ENCODE measurements around the gene ADORA2A.

DNA sequence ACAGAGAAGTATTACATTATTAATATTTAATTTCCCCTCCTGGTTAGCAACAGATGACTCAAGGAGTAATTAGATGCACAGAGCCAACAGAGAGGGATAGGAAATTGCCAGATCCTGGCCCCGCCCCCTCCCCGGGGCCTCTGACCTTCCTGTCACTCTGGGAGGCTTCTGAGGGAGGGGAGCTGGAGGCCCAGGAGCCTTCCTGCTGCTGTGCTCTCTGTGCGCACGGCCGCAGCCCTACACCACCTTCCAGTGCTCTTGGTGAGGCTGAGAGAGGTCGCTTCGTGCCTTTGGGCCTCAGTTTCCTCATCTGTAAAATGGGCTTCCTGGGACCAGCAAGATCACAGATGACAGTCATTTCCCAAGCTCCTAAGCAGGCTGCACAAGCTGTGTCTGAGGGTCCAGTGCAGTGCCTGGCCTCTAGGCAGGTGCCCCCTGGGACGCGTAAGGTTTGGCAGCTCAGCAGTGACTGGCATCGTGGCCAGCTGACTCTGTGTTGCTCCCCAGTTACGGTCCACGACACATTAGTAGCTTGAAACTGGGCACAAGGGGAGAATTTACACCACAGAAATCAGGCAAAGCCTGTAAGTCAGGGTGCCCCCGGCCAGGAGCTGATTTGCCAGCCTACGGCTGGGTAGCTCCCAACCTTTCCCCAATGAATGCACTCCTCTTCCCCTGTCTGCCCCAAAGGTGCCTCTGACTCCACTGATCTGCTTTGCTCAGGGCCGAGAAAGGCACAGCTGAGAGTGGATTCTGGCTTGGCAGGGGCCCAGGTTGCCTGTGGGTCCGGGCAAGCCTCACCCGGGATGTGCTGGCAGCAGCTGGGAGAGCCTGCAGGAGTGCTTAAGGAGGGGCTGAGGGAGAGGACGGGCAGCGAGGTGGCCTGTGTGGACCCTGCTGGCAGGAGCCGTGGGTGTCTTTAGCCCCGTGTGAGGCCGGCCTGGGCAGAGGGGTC, 2.3 kb downstream of the ADORA2A start:
- TF ChIP-seq, protein P1, sequence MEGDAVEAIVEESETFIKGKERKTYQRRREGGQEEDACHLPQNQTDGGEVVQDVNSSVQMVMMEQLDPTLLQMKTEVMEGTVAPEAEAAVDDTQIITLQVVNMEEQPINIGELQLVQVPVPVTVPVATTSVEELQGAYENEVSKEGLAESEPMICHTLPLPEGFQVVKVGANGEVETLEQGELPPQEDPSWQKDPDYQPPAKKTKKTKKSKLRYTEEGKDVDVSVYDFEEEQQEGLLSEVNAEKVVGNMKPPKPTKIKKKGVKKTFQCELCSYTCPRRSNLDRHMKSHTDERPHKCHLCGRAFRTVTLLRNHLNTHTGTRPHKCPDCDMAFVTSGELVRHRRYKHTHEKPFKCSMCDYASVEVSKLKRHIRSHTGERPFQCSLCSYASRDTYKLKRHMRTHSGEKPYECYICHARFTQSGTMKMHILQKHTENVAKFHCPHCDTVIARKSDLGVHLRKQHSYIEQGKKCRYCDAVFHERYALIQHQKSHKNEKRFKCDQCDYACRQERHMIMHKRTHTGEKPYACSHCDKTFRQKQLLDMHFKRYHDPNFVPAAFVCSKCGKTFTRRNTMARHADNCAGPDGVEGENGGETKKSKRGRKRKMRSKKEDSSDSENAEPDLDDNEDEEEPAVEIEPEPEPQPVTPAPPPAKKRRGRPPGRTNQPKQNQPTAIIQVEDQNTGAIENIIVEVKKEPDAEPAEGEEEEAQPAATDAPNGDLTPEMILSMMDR (conservative IDR thresholded peaks at IDR 0.05 in 1 of 2, IDR thresholded peaks at IDR 0.05 in 1 of 2; ENCODE audit: low read depth in 1 of 2, low read length in 2 of 2) = no peak
- no peak for TF ChIP-seq EZH2 (IDR thresholded peaks at IDR 0.05; ENCODE audit: low read length, missing control alignments)

All from fibroblast of lung (primary cell).